GM12873 (cell line): ENCODE data around the gene MYL3.

Experiments
- CTCF ChIP-seq: IDR thresholded peaks from 2 replicates; pipeline ENCODE4 v1.5.1; 2012; ENCODE audit warnings: low read depth, mild to moderate bottlenecking, moderate library complexity, low read length, control low read depth; ENCODE audit not compliant: insufficient read depth; ENCODE audit errors: missing control alignments

The MYL3 gene

GRCh38 chr3:46821553-46821952, 41.7 kb downstream of the MYL3 start:
- TF ChIP-seq CTCF, result no peak

- no peak for TF ChIP-seq CTCF
Observed at GRCh38 chr3:46820852-46821251, 42.4 kb downstream of the MYL3 start.

GRCh38 chr3:46812237-46812791, 50.9 kb downstream of the MYL3 start:
- TF ChIP-seq CTCF, result no peak

GRCh38 chr3:46811615-46812236, 51.5 kb downstream of the MYL3 start:
- TF ChIP-seq CTCF, result no peak
